PC-3 (cell line): Measurements from ENCODE around the gene LRRC3B.

Experiments used
- CTCF ChIP-seq: fragments of 300-600 bp; sonication (generic); conservative IDR thresholded peaks from 2 replicates; pipeline ENCODE4 v1.5.1; 2017; ENCODE audit warnings: antibody characterized with exemption, low read depth, mild to moderate bottlenecking, low read length
- EZH2 ChIP-seq: fragments of 300-600 bp; sonication (generic); IDR thresholded peaks from one replicate; pipeline ENCODE4 v1.6.1; 2017; ENCODE audit warnings: antibody characterized with exemption, mild to moderate bottlenecking, low read length; ENCODE audit not compliant: unreplicated experiment
- EZH2phosphoT487 ChIP-seq: fragments of 300-600 bp; sonication (generic); IDR thresholded peaks from 2 replicates; pipeline ENCODE4 v1.6.1; 2018; ENCODE audit warnings: mild to moderate bottlenecking, antibody characterized with exemption, low read length, borderline replicate concordance

GRCh38 chr3:26713091-26713490, 90.5 kb downstream of the LRRC3B start:
- TF ChIP-seq CTCF, result no peak
- no peak for TF ChIP-seq EZH2
- no peak for TF ChIP-seq EZH2phosphoT487
